Hepatocyte (in vitro differentiated cells): ENCODE data around the gene LY6G5C. TPM values are rescaled to one million over a fixed set of nuclear protein-coding genes. Genes with fewer than 3 reads are reported as not detected.

ENCODE experiments used
- DNase-seq: peaks from one replicate; pipeline ENCODE4 v3.0.0-alpha.2; 2016; ENCODE audit warnings: low spot score
- H2AFZ ChIP-seq: fragments of 200-600 bp; sonication (generic); 2 replicates; pipeline ENCODE4 v1.6.0; 2016; ENCODE audit warnings: antibody characterized with exemption, mild to moderate bottlenecking
- H3K27ac ChIP-seq: fragments of 200-600 bp; sonication (generic); 2 replicates; pipeline ENCODE4 v1.5.1; 2016; ENCODE audit warnings: mild to moderate bottlenecking
- H3K27me3 ChIP-seq: fragments of 200-600 bp; sonication (generic); 2 replicates; pipeline ENCODE4 v1.6.1; 2016
- H3K36me3 ChIP-seq: fragments of 200-600 bp; sonication (generic); replicated peaks from 2 replicates; pipeline ENCODE4 v1.5.1; 2016; ENCODE audit warnings: low read depth; ENCODE audit not compliant: insufficient read depth
- H3K4me1 ChIP-seq: fragments of 200-600 bp; sonication (generic); 2 replicates; pipeline ENCODE4 v1.5.1; 2016; ENCODE audit warnings: mild to moderate bottlenecking, moderate library complexity; ENCODE audit not compliant: insufficient read depth
- H3K4me2 ChIP-seq: fragments of 200-600 bp; sonication (generic); 2 replicates; pipeline ENCODE4 v1.6.0; 2016
- H3K4me3 ChIP-seq: fragments of 200-600 bp; sonication (generic); 2 replicates; pipeline ENCODE4 v1.5.1; 2016; ENCODE audit warnings: mild to moderate bottlenecking
- H3K79me2 ChIP-seq: fragments of 200-600 bp; sonication (generic); 2 replicates; pipeline ENCODE4 v1.6.0; 2017; ENCODE audit warnings: mild to moderate bottlenecking
- H3K9me2 ChIP-seq: fragments of 200-600 bp; sonication (generic); replicated peaks from 2 replicates; pipeline ENCODE4 v1.6.0; 2017; ENCODE audit warnings: mild to moderate bottlenecking; ENCODE audit not compliant: insufficient read depth
- H3K9me3 ChIP-seq: fragments of 200-600 bp; sonication (generic); 2 replicates; pipeline ENCODE4 v1.5.1; 2016; ENCODE audit warnings: low read depth, mild to moderate bottlenecking
- H4K20me1 ChIP-seq: fragments of 200-600 bp; sonication (generic); 2 replicates; pipeline ENCODE4 v1.6.0; 2016; ENCODE audit warnings: mild to moderate bottlenecking; ENCODE audit not compliant: insufficient read depth, poor library complexity, severe bottlenecking
- CTCF ChIP-seq: fragments of 200-600 bp; sonication (generic); IDR thresholded peaks from 2 replicates; pipeline ENCODE4 v1.5.1; 2016; ENCODE audit warnings: antibody characterized with exemption, mild to moderate bottlenecking; ENCODE audit not compliant: poor library complexity
- EZH2 ChIP-seq: fragments of 200-600 bp; sonication (generic); IDR thresholded peaks from 2 replicates; pipeline ENCODE4 v1.6.1; 2016; ENCODE audit warnings: antibody characterized with exemption, mild to moderate bottlenecking, borderline replicate concordance
- EZH2phosphoT487 ChIP-seq: fragments of 200-600 bp; sonication (generic); IDR thresholded peaks from one replicate; pipeline ENCODE4 v1.6.1; 2018; ENCODE audit warnings: antibody characterized with exemption, mild to moderate bottlenecking, low read depth, moderate library complexity; ENCODE audit not compliant: unreplicated experiment, severe bottlenecking
- WGBS: methylation state at CpG from one replicate; pipeline ENCODE4 v1.1.6; 2016; ENCODE audit warnings: low lambda C conversion rate; ENCODE audit errors: missing lambda C conversion rate; 5-methylcytosine and 5-hydroxymethylcytosine counted together
- polyA plus RNA-seq: library from polyadenylated mRNA; unstranded; fragments of >200 nt; fragmentation: Nextera tagmentation; extraction: Ambion mirVana; gene quantifications from 2 replicates; pipeline ENCODE4 v1.2.1, GENCODE V29; 2016
- total RNA-seq: library from RNA; depleted of rRNA; stranded (reverse); fragments of >200 nt; gene quantifications from 2 replicates; pipeline ENCODE4 v1.2.3, GENCODE V29; 2014

LY6G5C gene
- total and polyA plus RNA-seq, 2 experiments from 2014 or later, result 0.63 TPM; not detected in 1

DNA sequence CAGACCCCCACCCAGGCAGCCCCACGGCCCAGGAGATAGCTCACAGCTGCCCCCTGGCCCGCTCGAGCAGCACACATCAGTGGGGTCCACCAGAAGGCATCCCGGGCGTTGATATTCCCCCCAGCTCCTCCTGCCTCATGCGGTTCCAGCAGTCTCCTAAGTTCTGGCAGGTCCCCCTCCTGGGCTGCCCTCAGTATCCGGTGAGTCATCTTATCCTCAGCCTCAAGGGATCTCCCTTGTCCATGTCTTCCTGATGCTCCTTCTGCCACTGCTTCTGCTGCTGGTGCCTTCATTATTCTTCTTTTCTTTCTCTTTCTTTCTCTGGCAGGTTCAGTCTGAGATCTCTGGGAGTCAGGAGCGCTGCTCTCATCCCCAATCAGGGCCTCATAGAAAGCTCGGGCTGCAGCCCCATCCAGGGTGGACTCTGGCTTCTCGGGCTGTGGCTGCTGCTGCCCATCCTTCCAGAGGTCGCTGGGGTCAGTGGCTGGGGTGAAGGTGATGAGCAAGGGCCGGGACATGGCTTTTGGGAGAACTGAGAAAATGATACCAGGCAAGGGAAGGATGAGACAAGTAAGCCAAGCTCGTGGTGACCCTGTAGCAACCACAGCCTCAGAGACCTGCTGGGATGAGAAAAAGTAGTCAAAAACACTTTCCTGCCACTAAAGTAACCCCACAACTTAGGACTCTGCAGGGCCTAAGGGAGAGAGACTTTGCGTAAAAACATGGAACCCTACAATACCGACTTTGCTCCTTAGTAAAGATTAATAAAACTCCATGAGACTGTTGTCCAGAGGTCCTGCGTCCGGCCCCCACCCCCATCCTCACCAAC, 16.7 kb downstream of the LY6G5C start:
- Histone ChIP-seq H2AFZ (peak overlapping the region; percentile 60), H3K27ac (peak overlapping the region; percentile 93), H3K4me2 (peak overlapping the region; percentile 81), H3K36me3 (no peaks in the 10 kb centered on the region), H3K4me1 (peaks cover 26% of the 10 kb centered on the region), H4K20me1 (peaks cover 5% of the 10 kb centered on the region), H3K27me3 (no peaks in the 10 kb centered on the region), H3K9me3 (no peaks in the 10 kb centered on the region), H3K4me3 (peak overlapping the region; percentile 47), H3K79me2 (peaks cover 76% of the 10 kb centered on the region), H3K9me2 (no peaks in the 10 kb centered on the region)
- WGBS, result 35% methylated on average over 17 of the region's 17 CpGs
- DNase-seq, result peak; percentile 44
- no peak for TF ChIP-seq EZH2phosphoT487

DNA sequence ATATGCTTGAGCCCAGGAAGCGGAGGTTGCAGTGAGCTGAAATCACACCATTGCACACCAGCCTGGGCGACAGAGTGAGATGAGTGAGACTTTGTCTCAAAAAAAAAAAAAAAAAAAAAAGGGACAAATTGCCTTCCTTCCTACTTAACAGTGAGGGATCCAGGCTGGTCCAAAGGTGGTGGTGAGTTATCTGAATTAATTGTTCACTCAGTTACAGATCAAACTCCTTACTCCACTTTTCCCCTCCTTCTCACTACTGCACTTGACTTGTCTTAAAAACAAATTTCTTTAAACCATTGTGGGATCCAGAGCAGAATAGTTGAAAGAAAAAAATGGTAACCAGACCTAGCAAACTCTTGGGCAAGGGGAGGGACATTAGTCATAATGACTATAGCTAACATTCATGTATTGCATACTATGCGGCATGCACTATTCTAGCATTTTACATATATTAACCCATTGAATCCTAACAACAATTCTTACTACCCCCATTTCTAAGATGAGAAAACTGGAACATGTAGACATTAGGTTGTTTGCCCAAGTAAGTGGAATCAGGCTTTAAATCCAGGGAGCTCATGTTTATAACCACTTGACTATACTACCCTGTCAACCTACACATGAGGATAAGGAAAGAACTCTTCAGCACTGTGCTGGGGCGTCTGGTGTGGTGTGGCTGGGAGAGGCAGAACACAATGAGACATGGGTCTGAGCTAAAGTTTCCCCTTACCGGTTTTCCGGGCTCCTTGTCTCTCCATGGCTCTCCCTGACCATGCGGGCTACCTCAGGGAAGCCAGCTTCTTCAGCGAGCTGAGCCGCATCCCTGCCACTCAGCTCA, 17.5 kb downstream of the LY6G5C start:
- Histone ChIP-seq H3K27ac (peak overlapping the region; percentile 93), H3K36me3 (no peaks in the 10 kb centered on the region), H3K79me2 (peaks cover 78% of the 10 kb centered on the region), H3K9me2 (no peaks in the 10 kb centered on the region), H3K4me1 (peaks cover 34% of the 10 kb centered on the region), H3K27me3 (no peaks in the 10 kb centered on the region), H3K4me3 (no peak overlapping the region), H4K20me1 (peaks cover 13% of the 10 kb centered on the region), H3K4me2 (peak overlapping the region; percentile 81), H3K9me3 (no peaks in the 10 kb centered on the region), H2AFZ (no peak overlapping the region)
- WGBS, result 72% methylated on average over 8 of the region's 9 CpGs
- no peak for DNase-seq
- no peak for TF ChIP-seq EZH2phosphoT487
- no peak for TF ChIP-seq CTCF
- no peak for TF ChIP-seq EZH2

- no peaks in the 10 kb centered on the region for H3K36me3 ChIP-seq
- 95% methylated on average over 12 of the region's 12 CpGs for WGBS
- peaks cover 13% of the 10 kb centered on the region for H4K20me1 ChIP-seq
- no peak for DNase-seq
- no peak overlapping the region for H3K4me3 ChIP-seq
- no peaks in the 10 kb centered on the region for H3K9me3 ChIP-seq
- TF ChIP-seq EZH2 (no peak), CTCF (no peak), EZH2phosphoT487 (no peak)
- no peaks in the 10 kb centered on the region for H3K9me2 ChIP-seq
- no peak overlapping the region for H3K4me2 ChIP-seq
- peaks cover 78% of the 10 kb centered on the region for H3K79me2 ChIP-seq
- no peaks in the 10 kb centered on the region for H3K27me3 ChIP-seq
- peaks cover 34% of the 10 kb centered on the region for H3K4me1 ChIP-seq
- no peak overlapping the region for H2AFZ ChIP-seq
- H3K27ac ChIP-seq, result no peak overlapping the region
These were observed 18.6 kb downstream of the LY6G5C start for GRCh38 chr6:31662124-31662723.
